Measurements from ENCODE around the gene HSPB1.
"Not testable (repeated sequence)": the region's sequence is repeated elsewhere in the genome, so short reads cannot be mapped to it uniquely, and the experiment has no call there.

HSPB1 gene

GRCh38 chr7:76302347-76303201 lies at the start of gene HSPB1:
Gene HSPB1 (plus strand): TSS chr7:76302673. CDS start chr7:76302713, 40 bp downstream.
- DNase-seq, result peak; percentile 94

GRCh38 chr7:76254781-76255180 lies 47.7 kb upstream of the HSPB1 start:
- no peak for DNase-seq

GRCh38 chr7:76257973-76258372 lies 44.5 kb upstream of the HSPB1 start:
- DNase-seq, result no peak

GRCh38 chr7:76259124-76260093 lies 43.1 kb upstream of the HSPB1 start:
- DNase-seq, result no peak

- DNase-seq, result peak; percentile 36
These were observed 42.2 kb upstream of the HSPB1 start for GRCh38 chr7:76260171-76260703.

- no peak for DNase-seq
These were observed 41.1 kb upstream of the HSPB1 start for GRCh38 chr7:76261329-76261728.

GRCh38 chr7:76261931-76262330 lies 40.5 kb upstream of the HSPB1 start:
- DNase-seq, result no peak

- DNase-seq, result peak; percentile 49
These were observed 39.6 kb upstream of the HSPB1 start for GRCh38 chr7:76262683-76263402.

- no peak for DNase-seq
These were observed 37.2 kb upstream of the HSPB1 start for GRCh38 chr7:76265299-76265698.

GRCh38 chr7:76267107-76267893 lies 35.2 kb upstream of the HSPB1 start:
- no peak for DNase-seq

GRCh38 chr7:76267894-76268183 lies 34.6 kb upstream of the HSPB1 start:
- no peak for DNase-seq

GRCh38 chr7:76268376-76268775 lies 34.1 kb upstream of the HSPB1 start:
- DNase-seq, result no peak

GRCh38 chr7:76269895-76270294 lies 32.6 kb upstream of the HSPB1 start:
- no peak for DNase-seq

GRCh38 chr7:76271384-76271783 lies 31.1 kb upstream of the HSPB1 start:
- not testable (repeated sequence) for DNase-seq

GRCh38 chr7:76272142-76272541 lies 30.3 kb upstream of the HSPB1 start:
- no peak for DNase-seq

- DNase-seq, result no peak
These were observed 29.5 kb upstream of the HSPB1 start for GRCh38 chr7:76272851-76273497.

GRCh38 chr7:76273503-76273902 lies 29.0 kb upstream of the HSPB1 start:
- no peak for DNase-seq

GRCh38 chr7:76278540-76278939 lies 23.9 kb upstream of the HSPB1 start:
- DNase-seq, result peak; percentile 17

- DNase-seq, result no peak
These were observed 22.1 kb upstream of the HSPB1 start for GRCh38 chr7:76280408-76280807.

GRCh38 chr7:76281006-76281705 lies 21.3 kb upstream of the HSPB1 start:
- DNase-seq, result no peak

Data from fibroblast of skin of right biceps (primary cell).